ENCODE results near the gene USP44.

USP44 gene

GRCh38 chr12:95473231-95473883 is 77.9 kb downstream of the USP44 start:
- Histone ChIP-seq H3K4me3 (peak overlapping the region; percentile 72 to 92 (median 82)), H3K27ac (peak overlapping the region in 20 of 21 experiments; percentile 78 to 100 (median 95))

- Histone ChIP-seq H3K27ac (no peak overlapping the region), H3K4me3 (no peak overlapping the region)
Measured at GRCh38 chr12:95470300-95470699, 81.0 kb downstream of the USP44 start.

Data from skin epidermis (tissue), 12 donors.